HEK293 (cell line): Measurements from ENCODE around the gene TNRC6A.

ENCODE experiments used
- GLI4 ChIP-seq: fragments of 450-650 bp; formaldehyde crosslinking; IDR thresholded peaks from 2 replicates; pipeline ENCODE4 v1.5.1; 2016; ENCODE audit warnings: missing biosample characterization, missing genetic modification characterization
- KLF9 ChIP-seq: fragments of 450-650 bp; formaldehyde crosslinking; IDR thresholded peaks from 2 replicates; pipeline ENCODE4 v1.5.1; 2016; ENCODE audit warnings: missing biosample characterization, missing genetic modification characterization, low read depth
- PRDM4 ChIP-seq: fragments of 450-650 bp; formaldehyde crosslinking; IDR thresholded peaks from 2 replicates; pipeline ENCODE4 v1.5.1; 2017; ENCODE audit warnings: missing biosample characterization, missing genetic modification characterization
- SCRT2 ChIP-seq: fragments of 450-650 bp; formaldehyde crosslinking; IDR thresholded peaks from 2 replicates; pipeline ENCODE4 v1.5.1; 2016; ENCODE audit warnings: missing biosample characterization, missing genetic modification characterization
- ZBTB17 ChIP-seq: fragments of 450-650 bp; formaldehyde crosslinking; IDR thresholded peaks from 2 replicates; pipeline ENCODE4 v1.5.1; 2016; ENCODE audit warnings: missing biosample characterization, missing genetic modification characterization
- ZBTB20 ChIP-seq: fragments of 450-650 bp; formaldehyde crosslinking; IDR thresholded peaks from 2 replicates; pipeline ENCODE4 v1.5.1; 2016; ENCODE audit warnings: missing biosample characterization, missing genetic modification characterization
- ZBTB21 ChIP-seq: fragments of 450-650 bp; formaldehyde crosslinking; IDR thresholded peaks from 2 replicates; pipeline ENCODE4 v1.5.1; 2017; ENCODE audit warnings: missing biosample characterization, missing genetic modification characterization
- ZEB2 ChIP-seq: fragments of 450-650 bp; formaldehyde crosslinking; IDR thresholded peaks from 2 replicates; pipeline ENCODE4 v1.5.1; 2016; ENCODE audit warnings: missing biosample characterization, missing genetic modification characterization
- ZFP37 ChIP-seq: fragments of 450-650 bp; formaldehyde crosslinking; IDR thresholded peaks from 2 replicates; pipeline ENCODE4 v1.5.1; 2016; ENCODE audit warnings: missing biosample characterization, missing genetic modification characterization
- ZNF132 ChIP-seq: fragments of 450-650 bp; formaldehyde crosslinking; IDR thresholded peaks from 2 replicates; pipeline ENCODE4 v1.5.1; 2017; ENCODE audit warnings: missing biosample characterization, missing genetic modification characterization, borderline replicate concordance
- ZNF202 ChIP-seq: fragments of 450-650 bp; formaldehyde crosslinking; IDR thresholded peaks from 2 replicates; pipeline ENCODE4 v1.5.1; 2016; ENCODE audit warnings: missing biosample characterization, missing genetic modification characterization, borderline replicate concordance
- ZNF239 ChIP-seq: fragments of 450-650 bp; formaldehyde crosslinking; IDR thresholded peaks from 2 replicates; pipeline ENCODE4 v1.5.1; 2016; ENCODE audit warnings: missing biosample characterization, missing genetic modification characterization
- ZNF274 ChIP-seq, 2 experiments: fragments of 200-500 bp in 1 of 2; fragments of 450-650 bp in 1 of 2; sonication (Bioruptor generic) in 1 of 2; formaldehyde crosslinking in 1 of 2; IDR thresholded peaks; 2 replicates each; pipeline versions ENCODE4 v1.5.1 to v1.6.1; 2014 to 2016; ENCODE audit warnings: borderline replicate concordance in 1 of 2, inconsistent platforms in 1 of 2, low read length in 1 of 2, missing biosample characterization in 1 of 2, missing genetic modification characterization in 1 of 2
- ZNF280C ChIP-seq: fragments of 450-650 bp; formaldehyde crosslinking; IDR thresholded peaks from 2 replicates; pipeline ENCODE4 v1.5.1; 2016; ENCODE audit warnings: missing biosample characterization, missing genetic modification characterization
- ZNF324 ChIP-seq: fragments of 450-650 bp; formaldehyde crosslinking; IDR thresholded peaks from 2 replicates; pipeline ENCODE4 v1.5.1; 2016; ENCODE audit warnings: missing biosample characterization, missing genetic modification characterization
- ZNF473 ChIP-seq: fragments of 450-650 bp; formaldehyde crosslinking; IDR thresholded peaks from 2 replicates; pipeline ENCODE4 v1.5.1; 2017; ENCODE audit warnings: missing biosample characterization, missing genetic modification characterization
- ZNF501 ChIP-seq: fragments of 450-650 bp; formaldehyde crosslinking; IDR thresholded peaks from 2 replicates; pipeline ENCODE4 v1.5.1; 2016; ENCODE audit warnings: missing biosample characterization, missing genetic modification characterization
- ZNF518A ChIP-seq: fragments of 450-650 bp; formaldehyde crosslinking; conservative IDR thresholded peaks from 2 replicates; pipeline ENCODE4 v1.5.1; 2016; ENCODE audit warnings: low read depth, missing biosample characterization, missing genetic modification characterization
- ZNF629 ChIP-seq: fragments of 450-650 bp; formaldehyde crosslinking; IDR thresholded peaks from 2 replicates; pipeline ENCODE4 v1.5.1; 2017; ENCODE audit warnings: missing biosample characterization, missing genetic modification characterization
- ZNF660 ChIP-seq: fragments of 450-650 bp; IDR thresholded peaks from 2 replicates; pipeline ENCODE4 v1.5.1; 2018; ENCODE audit warnings: missing biosample characterization, mild to moderate bottlenecking, missing genetic modification characterization
- ZNF670 ChIP-seq: fragments of 450-650 bp; formaldehyde crosslinking; IDR thresholded peaks from 2 replicates; pipeline ENCODE4 v1.5.1; 2016; ENCODE audit warnings: missing biosample characterization, missing genetic modification characterization, low read depth
- ZNF707 ChIP-seq: fragments of 450-650 bp; formaldehyde crosslinking; IDR thresholded peaks from 2 replicates; pipeline ENCODE4 v1.5.1; 2016; ENCODE audit warnings: missing biosample characterization, missing genetic modification characterization
- ZNF76 ChIP-seq: fragments of 450-650 bp; formaldehyde crosslinking; IDR thresholded peaks from 2 replicates; pipeline ENCODE4; 2016; ENCODE audit warnings: low read depth, missing biosample characterization, missing genetic modification characterization, borderline replicate concordance
- ZNF791 ChIP-seq: fragments of 450-650 bp; formaldehyde crosslinking; IDR thresholded peaks from 2 replicates; pipeline ENCODE4 v1.5.1; 2016; ENCODE audit warnings: missing biosample characterization, missing genetic modification characterization
- TF ChIP-seq, protein P1 (sequence below): fragments of 450-650 bp; formaldehyde crosslinking; conservative IDR thresholded peaks from 2 replicates; pipeline ENCODE4 v1.5.1; 2016; ENCODE audit warnings: low read depth, missing biosample characterization, missing genetic modification characterization

The TNRC6A gene

DNA sequence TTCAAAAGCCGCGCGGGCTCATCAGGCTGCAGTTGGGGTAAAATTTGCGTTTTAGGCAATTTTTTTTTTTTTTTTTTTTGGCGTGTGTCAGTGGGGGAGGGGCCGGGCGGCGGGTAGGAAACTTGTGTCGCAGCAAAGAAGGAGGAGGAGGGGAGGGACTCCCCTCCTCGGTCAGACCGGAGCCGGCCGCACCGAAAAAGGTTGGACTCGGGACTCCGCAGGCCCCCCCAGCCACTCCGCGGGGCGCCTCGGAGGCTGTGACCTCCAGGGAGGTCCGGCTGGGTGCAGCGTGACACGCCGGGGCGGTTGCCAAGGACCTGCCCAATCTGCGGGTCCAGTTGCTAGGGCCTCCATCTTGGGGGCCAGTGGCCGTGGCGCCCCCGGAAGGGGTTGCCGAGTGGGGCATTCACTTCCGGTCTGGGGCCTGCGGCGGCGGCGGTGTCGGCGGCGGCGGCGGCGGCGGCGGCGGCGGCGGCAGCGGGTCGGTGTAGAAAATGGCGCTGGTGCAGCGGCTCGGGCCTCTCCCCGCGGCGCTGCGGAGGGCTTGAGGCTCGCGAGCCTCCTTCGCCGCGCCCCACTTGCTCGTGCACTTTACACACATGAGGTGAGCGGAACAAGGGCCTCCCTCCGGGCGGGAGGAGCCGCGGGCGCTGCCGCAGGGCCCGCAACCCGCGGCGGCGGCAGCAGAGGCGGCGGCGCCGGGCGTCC, at the start of gene TNRC6A (continued):
- TF ChIP-seq ZNF518A (peak; percentile 81), ZNF132 (tag by site-specific recombination) (no peak), ZBTB21 (tag by site-specific recombination) (0 out of 2 replicates have a peak, but pooled peaks have one; percentile 31), ZNF274 (IDR thresholded peaks at IDR 0.05; ENCODE audit: low read length) (no peak), ZNF274 (tag by site-specific recombination; IDR thresholded peaks at IDR 0.05; ENCODE audit: borderline replicate concordance) (no peak), GLI4 (tag by site-specific recombination) (no peak), ZNF324 (tag by site-specific recombination) (0 out of 2 replicates have a peak, but pooled peaks have one; percentile 51), ZNF501 (tag by site-specific recombination) (no peak), ZNF473 (tag by site-specific recombination) (no peak), ZNF202 (tag by site-specific recombination) (no peak), ZBTB17 (tag by site-specific recombination) (peak; percentile 17; the same call in 1 of the 2 replicates), ZEB2 (tag by site-specific recombination) (peak; percentile 89), ZNF629 (tag by site-specific recombination) (peak; percentile 67; the same call in 1 of the 2 replicates), ZFP37 (tag by site-specific recombination) (no peak), ZNF791 (tag by site-specific recombination) (no peak), ZNF280C (tag by site-specific recombination) (no peak), ZNF76 (tag by site-specific recombination) (peak; percentile 44; the same call in 1 of the 2 replicates), PRDM4 (tag by site-specific recombination) (no peak), ZBTB20 (tag by site-specific recombination) (no peak), SCRT2 (tag by site-specific recombination) (no peak), ZNF707 (tag by site-specific recombination) (no peak), KLF9 (tag by site-specific recombination) (peak; percentile 67; the same call in 1 of the 2 replicates), ZNF660 (peak; percentile 18; the same call in 1 of the 2 replicates), ZNF670 (tag by site-specific recombination) (no peak), ZNF239 (tag by site-specific recombination) (no peak)
- TF ChIP-seq, protein P1, sequence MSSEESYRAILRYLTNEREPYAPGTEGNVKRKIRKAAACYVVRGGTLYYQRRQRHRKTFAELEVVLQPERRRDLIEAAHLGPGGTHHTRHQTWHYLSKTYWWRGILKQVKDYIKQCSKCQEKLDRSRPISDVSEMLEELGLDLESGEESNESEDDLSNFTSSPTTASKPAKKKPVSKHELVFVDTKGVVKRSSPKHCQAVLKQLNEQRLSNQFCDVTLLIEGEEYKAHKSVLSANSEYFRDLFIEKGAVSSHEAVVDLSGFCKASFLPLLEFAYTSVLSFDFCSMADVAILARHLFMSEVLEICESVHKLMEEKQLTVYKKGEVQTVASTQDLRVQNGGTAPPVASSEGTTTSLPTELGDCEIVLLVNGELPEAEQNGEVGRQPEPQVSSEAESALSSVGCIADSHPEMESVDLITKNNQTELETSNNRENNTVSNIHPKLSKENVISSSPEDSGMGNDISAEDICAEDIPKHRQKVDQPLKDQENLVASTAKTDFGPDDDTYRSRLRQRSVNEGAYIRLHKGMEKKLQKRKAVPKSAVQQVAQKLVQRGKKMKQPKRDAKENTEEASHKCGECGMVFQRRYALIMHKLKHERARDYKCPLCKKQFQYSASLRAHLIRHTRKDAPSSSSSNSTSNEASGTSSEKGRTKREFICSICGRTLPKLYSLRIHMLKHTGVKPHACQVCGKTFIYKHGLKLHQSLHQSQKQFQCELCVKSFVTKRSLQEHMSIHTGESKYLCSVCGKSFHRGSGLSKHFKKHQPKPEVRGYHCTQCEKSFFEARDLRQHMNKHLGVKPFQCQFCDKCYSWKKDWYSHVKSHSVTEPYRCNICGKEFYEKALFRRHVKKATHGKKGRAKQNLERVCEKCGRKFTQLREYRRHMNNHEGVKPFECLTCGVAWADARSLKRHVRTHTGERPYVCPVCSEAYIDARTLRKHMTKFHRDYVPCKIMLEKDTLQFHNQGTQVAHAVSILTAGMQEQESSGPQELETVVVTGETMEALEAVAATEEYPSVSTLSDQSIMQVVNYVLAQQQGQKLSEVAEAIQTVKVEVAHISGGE (tag by site-specific recombination): peak; percentile 95
